ENCODE data around the gene GAS7.

- TF ChIP-seq CTCF (IDR thresholded peaks at IDR 0.05) = no peak
- TF ChIP-seq POLR2AphosphoS5 (IDR thresholded peaks at IDR 0.05) = no peak
- no peak for TF ChIP-seq POLR2A (IDR thresholded peaks at IDR 0.05)
Measured at GRCh38 chr17:9912121-9913099, 286.0 kb downstream of the GAS7 start.
